H54 (cell line): ENCODE measurements around the gene CLIP1.
"Not testable (repeated sequence)": the region's sequence is repeated elsewhere in the genome, so short reads cannot be mapped to it uniquely, and the experiment has no call there.

Experiments used
- DNase-seq: peaks from one replicate; pipeline ENCODE4 v3.0.0; 2011; ENCODE audit warnings: low spot score, mixed read lengths; ENCODE audit not compliant: insufficient read length
- FAIRE-seq: peaks from 3 replicates; lab custom pipeline; 2011; peaks lifted over from hg19 to GRCh38; lab: Jason Lieb, UNC
- POLR2A ChIP-seq: IDR thresholded peaks from 2 replicates; pipeline ENCODE4 v1.6.1; 2011; ENCODE audit warnings: low read depth, mild to moderate bottlenecking, low read length

Gene CLIP1

DNA sequence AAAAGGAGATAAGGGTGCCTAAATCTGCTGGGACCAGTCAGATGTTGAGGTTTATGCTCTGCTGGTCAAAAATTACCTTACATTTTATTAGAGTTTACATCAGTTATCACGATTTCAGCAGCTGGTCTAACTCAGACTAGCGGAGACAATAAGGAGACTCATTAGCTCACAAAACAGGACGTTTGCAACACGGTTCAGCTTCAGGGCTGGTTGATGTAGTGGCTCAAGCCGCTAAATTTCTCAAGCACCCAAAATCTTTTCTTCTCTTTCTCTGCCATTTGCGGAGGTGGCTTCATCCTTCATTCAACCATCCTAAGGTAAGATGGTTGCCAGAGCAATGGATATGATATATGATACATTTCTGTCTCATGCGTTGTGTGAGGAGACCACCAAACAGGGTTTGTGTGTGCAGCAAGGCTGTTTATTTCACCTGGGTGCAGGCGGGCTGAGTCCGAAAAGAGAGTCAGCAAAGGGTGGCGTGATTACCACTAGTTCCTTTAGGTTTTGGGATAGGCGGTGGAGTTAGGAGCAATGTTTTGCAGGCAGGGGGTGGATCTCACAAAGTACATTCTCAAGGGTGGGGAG is 30.3 kb upstream of the CLIP1 start:
- no peak for FAIRE-seq
- no peak for TF ChIP-seq POLR2A
- DNase-seq = no peak

GRCh38 chr12:122449317-122449716 is 26.8 kb upstream of the CLIP1 start:
- no peak for TF ChIP-seq POLR2A
- FAIRE-seq = peak; percentile 84
- no peak for DNase-seq

GRCh38 chr12:122447825-122448224 is 25.4 kb upstream of the CLIP1 start:
- not testable (repeated sequence) for FAIRE-seq

DNA sequence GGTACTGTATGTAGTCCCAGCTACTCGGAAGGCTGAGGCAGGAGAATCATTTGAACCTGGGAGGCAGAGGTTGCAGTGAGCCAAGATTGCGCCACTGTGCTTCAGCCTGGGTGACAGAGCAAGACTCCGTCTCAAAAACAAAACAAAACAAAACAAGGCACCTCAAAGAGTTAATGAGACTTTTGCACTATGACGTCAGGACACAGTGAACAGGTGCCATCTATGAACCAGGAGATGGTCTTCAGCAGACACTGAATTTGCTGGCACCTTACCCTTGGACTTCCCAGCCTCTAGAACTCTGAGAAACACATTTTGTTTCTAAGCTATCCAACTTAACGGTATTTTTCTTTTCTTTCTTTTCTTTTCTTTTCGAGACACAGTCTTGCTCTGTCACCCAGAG is 23.9 kb upstream of the CLIP1 start:
- DNase-seq, FAIRE-seq: not testable (repeated sequence)

More at GRCh38 chr12:122447825-122448224, 25.4 kb upstream of the CLIP1 start:
- not testable (repeated sequence) for DNase-seq

GRCh38 chr12:122444071-122444470 is 21.6 kb upstream of the CLIP1 start:
- not testable (repeated sequence) for DNase-seq, FAIRE-seq

GRCh38 chr12:122438822-122439221 is 16.4 kb upstream of the CLIP1 start:
- not testable (repeated sequence) for DNase-seq, FAIRE-seq

DNA sequence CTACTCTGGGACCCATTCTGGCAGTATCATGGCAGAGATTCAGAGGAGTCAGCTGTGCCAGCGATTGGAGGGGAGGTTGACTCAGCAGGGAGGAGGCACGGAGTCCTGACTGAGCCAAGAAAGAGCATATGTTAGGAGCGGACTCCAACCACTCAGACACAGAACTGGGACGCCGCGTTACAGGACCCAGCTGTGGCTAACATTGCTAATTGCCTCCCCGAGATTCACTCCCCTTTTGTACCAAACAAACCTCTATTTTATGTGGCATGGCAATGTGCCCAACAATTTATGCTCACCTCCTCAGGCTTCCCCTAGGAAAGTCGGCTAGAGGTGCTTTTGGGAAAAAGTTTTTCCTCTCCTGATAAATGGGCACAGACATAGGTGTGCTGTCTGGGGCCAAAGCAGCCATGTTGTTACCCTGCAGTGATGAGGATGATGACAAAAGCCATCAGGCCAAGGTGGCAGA is 15.2 kb upstream of the CLIP1 start:
- DNase-seq (peak; percentile 68), FAIRE-seq (peak; percentile 88)
- TF ChIP-seq POLR2A = no peak

DNA sequence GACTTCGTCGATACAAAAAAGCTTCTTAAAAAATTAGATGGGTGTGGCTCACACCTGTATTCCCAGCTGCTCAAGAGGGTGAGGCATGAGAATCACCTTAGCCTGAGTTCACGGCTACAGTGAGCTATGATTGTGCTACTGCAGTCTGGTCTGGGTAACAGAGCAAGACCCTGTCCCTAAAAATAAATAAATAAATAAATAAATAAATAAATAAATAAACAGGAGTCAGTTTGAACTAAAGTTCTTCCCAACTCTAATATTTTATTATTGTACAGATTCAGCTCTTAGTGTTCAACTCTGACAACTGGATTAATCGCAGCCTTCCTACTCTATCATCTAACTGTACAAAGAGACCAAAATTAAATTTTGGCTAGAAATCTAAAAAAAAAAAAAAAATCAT is 12.7 kb upstream of the CLIP1 start:
- no peak for TF ChIP-seq POLR2A
- no peak for FAIRE-seq

GRCh38 chr12:122429043-122429442 is 6.6 kb upstream of the CLIP1 start:
- DNase-seq, FAIRE-seq: not testable (repeated sequence)

More for the DNA sequence above, 12.7 kb upstream of the CLIP1 start:
- no peak for DNase-seq

DNA sequence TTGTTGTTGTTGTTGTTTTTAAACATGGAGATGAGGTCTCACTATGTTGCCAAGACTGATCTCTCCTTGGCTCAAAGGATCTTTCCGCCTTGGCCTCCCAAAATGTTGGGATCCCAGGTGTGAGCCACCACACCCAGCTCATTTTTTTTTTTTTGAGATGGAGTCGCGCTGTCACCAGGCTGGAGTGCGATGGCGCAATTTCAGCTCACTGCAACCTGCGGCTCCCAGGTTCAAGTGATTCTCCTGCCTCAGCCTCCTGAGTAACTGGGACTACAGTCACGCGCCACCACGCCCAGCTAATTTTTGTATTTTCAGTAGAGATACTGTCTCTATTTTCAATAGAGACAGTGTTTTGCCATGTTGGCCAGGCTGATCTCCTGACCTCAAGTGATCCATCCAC is 4.9 kb upstream of the CLIP1 start:
- FAIRE-seq = no peak
- TF ChIP-seq POLR2A = no peak
- no peak for DNase-seq

DNA sequence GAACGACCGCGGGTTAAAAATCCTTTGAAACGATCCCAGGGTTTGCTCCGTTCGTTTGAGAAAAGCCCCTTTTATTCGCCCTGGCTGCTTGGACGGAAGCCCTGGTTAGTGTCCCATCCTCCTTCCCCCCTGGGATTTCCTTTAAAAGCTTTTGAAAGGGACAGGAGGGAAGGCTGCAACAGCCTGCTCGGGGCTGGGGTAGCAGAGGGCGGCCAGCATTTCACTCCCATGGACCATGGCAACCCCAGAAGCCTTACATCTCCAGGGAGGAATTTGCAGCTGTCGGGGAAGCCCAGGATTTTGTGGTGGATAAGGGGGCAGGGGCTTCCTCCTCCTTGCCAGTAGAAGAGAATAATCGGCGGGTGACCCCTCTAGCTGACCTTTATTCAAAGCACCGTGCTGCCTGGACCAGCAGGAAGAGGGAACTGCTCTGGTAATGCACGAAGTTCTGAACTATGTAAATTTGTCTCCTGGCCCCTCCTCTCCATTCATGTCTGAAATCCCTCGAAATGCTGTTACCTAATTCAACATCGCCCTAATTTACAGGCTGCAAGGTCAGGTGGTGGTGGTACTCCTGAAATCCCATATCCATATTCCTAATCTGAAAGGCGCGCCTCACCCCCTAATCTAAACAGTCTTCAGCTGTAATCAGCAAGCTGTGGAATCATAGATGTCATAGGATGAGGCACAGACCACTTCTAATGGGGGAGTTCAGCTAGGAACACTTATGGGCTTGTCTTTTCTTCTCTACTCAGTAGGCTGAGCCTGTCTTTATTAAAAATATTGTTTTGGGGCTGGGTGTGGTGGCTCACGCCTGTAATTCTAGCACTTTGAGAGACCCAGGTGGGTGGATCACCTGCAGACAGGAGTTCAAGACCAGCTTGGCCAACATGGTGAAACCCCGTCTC is 1.0 kb upstream of the CLIP1 start:
- FAIRE-seq = no peak
- DNase-seq = no peak
- no peak for TF ChIP-seq POLR2A

DNA sequence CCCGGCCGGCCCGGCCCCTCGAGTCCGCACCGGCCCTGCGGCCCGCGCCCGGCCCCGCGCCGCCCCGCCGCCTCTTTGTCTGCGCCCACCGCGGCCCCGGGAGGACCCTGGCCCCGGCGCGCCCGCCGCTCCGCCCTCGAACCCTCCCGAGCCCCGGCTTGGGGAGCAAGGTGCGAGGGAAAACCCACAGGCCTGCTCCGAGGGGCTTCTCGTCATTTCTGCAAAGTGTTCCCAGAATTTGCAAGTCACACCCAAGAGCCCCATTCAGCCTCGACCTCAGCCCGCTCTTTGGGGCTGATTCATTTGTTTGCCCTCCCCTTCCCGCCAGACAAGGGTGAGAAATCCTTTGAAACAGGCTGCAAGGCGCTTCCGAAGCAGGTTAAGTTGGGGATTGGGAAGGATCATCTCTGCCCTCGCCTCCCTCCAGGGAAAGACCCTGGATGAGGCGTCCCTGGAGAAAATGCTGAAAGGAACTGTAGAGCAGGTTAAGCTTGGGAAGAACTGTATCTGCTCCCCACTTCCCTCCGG is 325 bp upstream of the CLIP1 start:
- DNase-seq (peak; percentile 36), FAIRE-seq (no peak)
- no peak for TF ChIP-seq POLR2A

DNA sequence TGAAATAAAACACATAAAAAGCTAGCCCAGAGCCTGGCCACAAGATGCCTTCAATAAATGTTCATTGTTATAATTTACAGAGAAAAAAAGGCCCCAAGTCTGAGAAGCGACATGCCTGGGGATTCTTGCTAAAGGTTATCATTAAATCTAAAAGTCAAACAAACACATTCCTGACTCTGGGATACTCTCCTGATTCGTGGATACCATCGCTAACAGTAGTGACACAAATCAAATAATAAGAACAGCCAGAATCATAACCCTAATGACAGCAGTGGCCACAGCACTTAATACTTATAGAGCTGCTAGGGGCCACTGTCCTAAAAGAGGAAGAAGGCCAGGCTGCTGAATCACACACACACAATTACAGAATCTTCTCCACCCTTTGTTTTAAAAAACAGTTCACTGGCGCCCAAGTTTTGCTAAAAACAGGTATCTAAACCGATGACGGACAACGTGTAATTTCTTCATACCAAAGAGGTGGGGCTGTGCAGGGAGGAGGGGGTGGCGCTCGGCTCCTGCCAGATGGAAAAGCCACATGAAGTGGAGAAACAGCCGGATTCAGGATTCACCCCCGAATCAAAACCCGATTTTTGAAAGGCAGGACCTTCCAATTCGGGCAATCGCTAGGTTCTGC is 1.2 kb downstream of the CLIP1 start:
- no peak for DNase-seq
- TF ChIP-seq POLR2A = no peak
- no peak for FAIRE-seq

DNA sequence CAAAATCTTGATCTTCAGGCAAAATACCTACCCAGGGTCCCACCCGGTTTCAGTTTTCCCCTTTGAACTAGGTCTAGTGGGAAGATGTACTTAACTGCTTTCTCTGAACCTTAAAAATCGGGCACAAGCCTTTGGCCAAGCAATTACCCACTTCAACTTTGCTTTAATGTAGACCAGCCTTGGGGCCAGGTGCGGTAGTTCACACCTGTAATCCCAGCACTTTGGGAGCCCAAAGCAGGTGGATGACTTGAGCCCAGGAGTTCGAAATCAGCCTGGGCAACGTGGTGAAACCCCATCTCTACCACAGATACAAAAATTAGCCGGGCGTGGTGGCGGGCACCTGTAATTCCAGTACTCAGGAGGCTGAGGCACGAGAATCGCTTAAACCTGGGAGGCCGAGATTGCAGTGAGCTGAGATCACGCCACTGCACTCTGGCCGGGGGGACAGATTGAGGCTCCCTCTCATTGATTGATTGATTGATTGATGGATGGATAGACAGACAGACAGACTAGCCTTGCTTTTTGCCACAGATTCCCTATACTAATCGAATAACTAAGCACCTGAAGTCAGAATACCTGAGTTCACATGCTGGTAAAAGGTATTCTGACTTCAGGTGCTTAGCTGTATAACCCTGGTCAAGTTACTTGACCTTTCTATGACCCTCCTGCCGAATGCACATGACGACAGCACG is 1.9 kb downstream of the CLIP1 start:
- no peak for TF ChIP-seq POLR2A

GRCh38 chr12:122419094-122419493 is 3.4 kb downstream of the CLIP1 start:
- not testable (repeated sequence) for DNase-seq, FAIRE-seq

More for the DNA sequence above, 1.9 kb downstream of the CLIP1 start:
- FAIRE-seq (no peak), DNase-seq (no peak)

DNA sequence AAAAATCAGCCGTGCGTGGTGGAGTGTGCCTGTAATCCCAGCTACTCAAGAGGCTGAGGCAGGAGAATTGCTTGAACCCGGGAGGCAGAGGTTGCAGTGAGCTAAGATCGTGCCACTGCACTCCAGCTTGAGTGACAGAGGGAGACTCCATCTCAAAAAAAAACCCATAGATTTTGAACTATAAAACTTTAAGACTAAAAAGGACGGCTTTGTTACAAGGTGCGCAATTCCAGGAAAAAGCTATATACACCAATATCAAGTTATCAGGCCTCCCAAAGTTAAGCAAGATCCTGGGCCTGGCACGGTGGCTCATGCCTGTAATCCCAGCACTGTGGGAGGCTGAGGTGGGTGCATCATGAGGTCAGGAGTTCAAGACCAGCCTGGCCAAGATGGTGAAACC is 6.8 kb downstream of the CLIP1 start:
- FAIRE-seq, DNase-seq: not testable (repeated sequence)
